A673 (cell line): ENCODE results near the gene C1orf35. TPM values are rescaled to one million over a fixed set of nuclear protein-coding genes. Genes with fewer than 3 reads are reported as not detected.

ENCODE experiments used
- BruUV-seq: library from RNA; stranded (reverse); fragments of 400-500 nt; replicated peaks from 2 replicates; lab custom pipeline; 2021; lab: Mats Ljungman, UMichigan
- CTCF ChIA-PET: fragments of 300-600 bp; sonication (Branson Sonifier 250); formaldehyde crosslinking; loops from one replicate; lab custom pipeline; 2022; ENCODE audit warnings: antibody characterized with exemption; lab: Charles Lee
- POLR2A ChIA-PET: fragments of 300-600 bp; sonication (Branson Sonifier 250); formaldehyde crosslinking; loops from one replicate; lab custom pipeline; 2022; ENCODE audit warnings: antibody characterized with exemption; ENCODE audit not compliant: low non-redundant PET; lab: Charles Lee
- DNase-seq: peaks from one replicate; pipeline ENCODE4 v3.0.0-alpha.2; 2015; ENCODE audit warnings: low spot score
- H3K27ac ChIP-seq: fragments of 200-600 bp; sonication (generic); 2 replicates; pipeline ENCODE4 v1.5.1; 2016; ENCODE audit warnings: mixed run types, low read depth, mild to moderate bottlenecking, mixed read lengths, antibody characterized with exemption, low read length; ENCODE audit not compliant: poor library complexity, severe bottlenecking
- H3K27me3 ChIP-seq: fragments of 200-600 bp; sonication (generic); replicated peaks from 2 replicates; pipeline ENCODE4 v1.6.1; 2017; ENCODE audit warnings: mixed run types, low read depth, mild to moderate bottlenecking, mixed read lengths, antibody characterized with exemption, low read length; ENCODE audit not compliant: insufficient read depth, poor library complexity
- H3K36me3 ChIP-seq: fragments of 200-600 bp; sonication (generic); 2 replicates; pipeline ENCODE4 v1.6.1; 2016; ENCODE audit warnings: mixed run types, mild to moderate bottlenecking, mixed read lengths, antibody characterized with exemption, low read length; ENCODE audit not compliant: insufficient read depth, poor library complexity, severe bottlenecking
- H3K4me1 ChIP-seq: fragments of 200-600 bp; sonication (generic); 2 replicates; pipeline ENCODE4 v1.6.1; 2017; ENCODE audit warnings: mixed run types, mild to moderate bottlenecking, mixed read lengths, antibody characterized with exemption, low read length; ENCODE audit not compliant: insufficient read depth, poor library complexity, severe bottlenecking
- H3K4me3 ChIP-seq: fragments of 200-600 bp; sonication (generic); 2 replicates; pipeline ENCODE4 v1.5.1; 2016; ENCODE audit warnings: low read depth, mixed run types, mild to moderate bottlenecking, mixed read lengths, low read length; ENCODE audit not compliant: poor library complexity, severe bottlenecking
- H3K9me3 ChIP-seq: fragments of 200-600 bp; sonication (generic); 2 replicates; pipeline ENCODE4 v1.6.1; 2016; ENCODE audit warnings: mixed run types, low read depth, mild to moderate bottlenecking, mixed read lengths, antibody characterized with exemption, low read length; ENCODE audit not compliant: poor library complexity, severe bottlenecking
- EZH2 ChIP-seq: fragments of 200-600 bp; sonication (generic); IDR thresholded peaks from 2 replicates; pipeline ENCODE4 v1.6.1; 2017; ENCODE audit warnings: borderline replicate concordance, low read depth, mild to moderate bottlenecking, mixed read lengths, antibody characterized with exemption, low read length; ENCODE audit not compliant: poor library complexity, severe bottlenecking
- intact Hi-C: fragments of 100-400 bp; cut with micrococcal nuclease; formaldehyde crosslinking; loops from one replicate; pipeline ENCODE4 v1.10.0; 2022; ENCODE audit not compliant: unreplicated experiment
- total RNA-seq: library from RNA; stranded (reverse); gene quantifications from 2 replicates; pipeline ENCODE4 v1.2.3, GENCODE V29; 2021
- TF ChIP-seq, protein P1 (sequence below): fragments of 300-800, 200-600 bp; sonication (generic); conservative IDR thresholded peaks from 2 replicates; pipeline ENCODE4 v1.5.1; 2017; ENCODE audit warnings: low read depth, mild to moderate bottlenecking, antibody characterized with exemption, low read length, moderate library complexity, mixed read lengths

The C1orf35 gene
- total RNA-seq, 1 experiment from 2014 or later, result 27.5 TPM

DNA sequence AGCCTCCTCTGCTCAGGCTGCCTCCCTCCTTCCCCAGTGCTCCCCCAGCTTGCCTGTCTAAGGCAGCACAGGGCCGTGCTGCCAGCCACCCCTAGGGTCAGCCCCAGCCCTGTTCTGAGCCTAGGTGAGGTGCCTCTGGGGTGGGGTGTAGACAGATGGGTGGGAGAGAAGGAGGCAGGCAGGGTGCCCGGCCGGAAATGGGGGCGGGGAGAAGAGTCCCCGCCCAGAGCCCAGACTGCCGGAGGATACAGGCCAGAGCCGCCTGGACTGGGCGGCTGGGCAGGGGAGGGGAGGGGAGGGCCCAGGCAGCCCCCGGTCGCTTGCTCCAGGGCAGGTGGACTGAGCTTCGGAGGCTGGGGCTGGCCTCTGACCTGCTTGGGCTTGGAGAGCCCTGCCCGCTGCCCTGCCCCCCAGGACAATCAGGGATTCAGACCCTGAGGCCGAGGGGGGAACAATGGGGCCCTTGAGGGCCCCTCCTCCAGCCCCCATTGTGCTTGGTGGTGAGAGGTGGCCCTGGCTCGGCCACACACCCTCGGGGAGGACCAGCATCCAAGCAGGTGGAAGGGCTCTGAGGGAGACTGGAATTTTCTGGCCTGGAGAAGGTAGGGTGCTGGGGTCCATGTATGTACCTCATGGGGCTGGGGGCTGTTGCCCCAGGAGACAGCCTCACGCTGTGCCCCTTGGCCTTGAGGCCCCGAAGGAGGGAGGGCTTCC is 46.4 kb upstream of the C1orf35 start, which contains the start of gene GJC2:
TSS of gene GJC2 (plus strand) at position 525 of the 714 bp plus-strand sequence. CDS start 7,829 bp downstream, outside the sequence.
- H3K36me3 ChIP-seq, result no peaks in the 10 kb centered on the region
- intact Hi-C loops, result no loop called here
- no peak for TF ChIP-seq EZH2
- TF ChIP-seq, protein P1, sequence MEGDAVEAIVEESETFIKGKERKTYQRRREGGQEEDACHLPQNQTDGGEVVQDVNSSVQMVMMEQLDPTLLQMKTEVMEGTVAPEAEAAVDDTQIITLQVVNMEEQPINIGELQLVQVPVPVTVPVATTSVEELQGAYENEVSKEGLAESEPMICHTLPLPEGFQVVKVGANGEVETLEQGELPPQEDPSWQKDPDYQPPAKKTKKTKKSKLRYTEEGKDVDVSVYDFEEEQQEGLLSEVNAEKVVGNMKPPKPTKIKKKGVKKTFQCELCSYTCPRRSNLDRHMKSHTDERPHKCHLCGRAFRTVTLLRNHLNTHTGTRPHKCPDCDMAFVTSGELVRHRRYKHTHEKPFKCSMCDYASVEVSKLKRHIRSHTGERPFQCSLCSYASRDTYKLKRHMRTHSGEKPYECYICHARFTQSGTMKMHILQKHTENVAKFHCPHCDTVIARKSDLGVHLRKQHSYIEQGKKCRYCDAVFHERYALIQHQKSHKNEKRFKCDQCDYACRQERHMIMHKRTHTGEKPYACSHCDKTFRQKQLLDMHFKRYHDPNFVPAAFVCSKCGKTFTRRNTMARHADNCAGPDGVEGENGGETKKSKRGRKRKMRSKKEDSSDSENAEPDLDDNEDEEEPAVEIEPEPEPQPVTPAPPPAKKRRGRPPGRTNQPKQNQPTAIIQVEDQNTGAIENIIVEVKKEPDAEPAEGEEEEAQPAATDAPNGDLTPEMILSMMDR, result no peak
- DNase-seq, result no peak
- H3K4me1 ChIP-seq, result no peaks in the 10 kb centered on the region
- no peak within 1 kb of the TSS for H3K4me3 ChIP-seq
- no TSS peak for BruUV-seq
- no peaks in the 10 kb centered on the region for H3K9me3 ChIP-seq
- CTCF ChIA-PET, result no interaction called here
- no peaks in the 10 kb centered on the region for H3K27me3 ChIP-seq
- POLR2A ChIA-PET, result no interaction called here
- H3K27ac ChIP-seq, result no peak within 1 kb of the TSS

DNA sequence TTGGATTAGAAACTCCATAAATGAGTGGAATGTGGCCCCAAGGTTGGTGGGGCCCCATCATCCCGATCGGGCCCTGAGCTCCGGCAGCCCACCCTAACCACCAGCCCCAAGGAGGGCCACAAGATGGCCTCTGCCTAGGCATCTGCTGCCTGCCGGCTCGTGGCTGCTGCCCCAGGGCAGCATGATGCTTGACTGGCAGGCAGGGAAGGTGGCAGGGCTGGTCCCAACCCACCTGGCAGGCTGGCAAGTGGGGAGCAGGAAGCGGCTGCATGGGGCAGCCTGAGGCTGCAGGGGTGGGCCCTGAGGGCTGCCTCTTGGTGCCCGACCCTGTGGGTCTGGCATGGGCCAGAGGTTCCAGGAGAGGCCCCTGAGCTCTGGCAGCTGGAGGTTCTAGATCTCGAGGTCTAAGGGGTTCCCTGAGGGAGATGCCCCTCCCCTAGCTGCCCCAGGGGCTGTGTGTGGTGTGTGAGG is 45.8 kb upstream of the C1orf35 start:
- no peaks in the 10 kb centered on the region for H3K9me3 ChIP-seq
- DNase-seq, result no peak
- CTCF ChIA-PET, result no interaction called here
- BruUV-seq, result no TSS peak
- POLR2A ChIA-PET, result no interaction called here
- H3K4me3 ChIP-seq, result no peak overlapping the region
- no peaks in the 10 kb centered on the region for H3K4me1 ChIP-seq
- no peaks in the 10 kb centered on the region for H3K36me3 ChIP-seq
- intact Hi-C loops, result no loop called here
- TF ChIP-seq EZH2, result no peak
- TF ChIP-seq, protein P1, result no peak
- no peaks in the 10 kb centered on the region for H3K27me3 ChIP-seq
- H3K27ac ChIP-seq, result no peak overlapping the region

DNA sequence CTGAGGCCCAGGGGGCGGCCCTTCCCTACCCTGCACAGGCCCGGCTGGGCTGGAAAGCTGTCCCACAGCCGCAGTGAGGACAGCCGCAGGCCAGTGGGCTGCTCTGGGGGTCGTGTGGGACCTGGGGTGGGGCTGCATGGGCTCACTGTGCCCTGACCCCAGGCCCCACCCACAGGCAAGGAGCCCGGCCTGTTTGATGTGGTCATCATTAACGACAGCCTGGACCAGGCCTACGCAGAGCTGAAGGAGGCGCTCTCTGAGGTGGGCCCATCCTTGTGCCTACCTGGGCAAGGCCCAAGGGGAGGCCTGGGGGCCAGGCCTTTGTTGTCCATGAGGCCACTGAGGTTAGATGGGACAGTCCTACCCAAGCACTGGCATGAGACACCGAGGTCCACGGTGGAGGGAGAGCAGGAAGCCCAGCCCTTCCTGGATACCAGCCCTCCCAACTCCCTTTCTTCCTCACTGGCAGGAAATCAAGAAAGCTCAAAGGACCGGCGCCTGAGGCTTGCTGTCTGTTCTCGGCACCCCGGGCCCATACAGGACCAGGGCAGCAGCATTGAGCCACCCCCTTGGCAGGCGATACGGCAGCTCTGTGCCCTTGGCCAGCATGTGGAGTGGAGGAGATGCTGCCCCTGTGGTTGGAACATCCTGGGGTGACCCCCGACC is 45.2 kb upstream of the C1orf35 start:
- CTCF ChIA-PET, result no interaction called here
- POLR2A ChIA-PET, result no interaction called here
- no peak overlapping the region for H3K4me3 ChIP-seq
- H3K27me3 ChIP-seq, result no peaks in the 10 kb centered on the region
- TF ChIP-seq, protein P1, result no peak
- no peak for TF ChIP-seq EZH2
- no TSS peak for BruUV-seq
- no peak overlapping the region for H3K27ac ChIP-seq
- peaks cover 2% of the 10 kb centered on the region for H3K4me1 ChIP-seq
- intact Hi-C loops, result no loop called here
- no peaks in the 10 kb centered on the region for H3K9me3 ChIP-seq
- no peak for DNase-seq
- H3K36me3 ChIP-seq, result no peaks in the 10 kb centered on the region
